ENCODE data around the gene CSMD2. TPM values are rescaled to one million over a fixed set of nuclear protein-coding genes. Genes with fewer than 3 reads are reported as not detected.

The CSMD2 gene
- total and polyA plus RNA-seq, 2 of the 8 experiments (the other 6 are each of a cell fraction or from before 2014, with no cell fraction given): 7.0 to 14.7 TPM

DNA sequence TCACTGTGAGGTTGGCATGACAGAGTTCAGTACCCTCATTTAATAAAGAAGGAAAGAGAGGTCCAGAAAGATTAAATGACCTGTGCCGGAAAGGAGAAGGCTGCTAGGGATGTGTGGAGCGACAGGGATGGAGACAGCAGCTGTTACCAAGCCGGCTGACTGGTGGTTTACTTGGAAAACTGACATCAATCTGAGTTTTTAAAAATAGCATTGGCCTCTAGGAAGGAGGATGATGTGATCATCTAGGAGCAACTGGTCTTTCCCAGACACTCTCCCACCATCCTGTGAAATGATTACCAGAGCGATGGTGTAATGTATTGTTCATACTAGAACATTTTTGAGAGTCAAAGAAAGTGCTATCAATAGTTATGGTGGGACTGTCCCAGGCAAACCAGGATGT is 538.2 kb downstream of the CSMD2 start (continued):
- TF ChIP-seq ZNF274 (IDR thresholded peaks at IDR 0.05; ENCODE audit: borderline replicate concordance, extremely low read depth, low read length): no peak
- TF ChIP-seq BCL11A (IDR thresholded peaks at IDR 0.05; ENCODE audit: low read depth in 2 of 2, low read length in 2 of 2): no peak
- TF ChIP-seq CBX5 (IDR thresholded peaks at IDR 0.05; ENCODE audit: low read depth, low read length): no peak
- TF ChIP-seq TEAD4 (IDR thresholded peaks at IDR 0.05; ENCODE audit: low read depth, low read length): no peak
- no peak for TF ChIP-seq HDAC2 (IDR thresholded peaks at IDR 0.05; ENCODE audit: borderline replicate concordance in 1 of 2, low read depth in 2 of 2, low read length in 2 of 2)
- no peak for TF ChIP-seq CTBP2 (IDR thresholded peaks at IDR 0.05; ENCODE audit: borderline replicate concordance, insufficient read depth, insufficient read length, low read length)
